Ascending aorta (tissue), 2 donors: ENCODE results near the gene KIF5A. TPM values are rescaled to one million over a fixed set of nuclear protein-coding genes. Genes with fewer than 3 reads are reported as not detected.

Experiments used
- DNase-seq, 2 donors: peaks; one replicate each; pipeline ENCODE4 v3.0.0-alpha.2; 2019; ENCODE audit warnings: low spot score in 2 of 2
- H3K27ac ChIP-seq, 2 donors: fragments of 200-600 bp; sonication (generic); one replicate each; pipeline ENCODE4 v1.5.1; 2016 to 2017; ENCODE audit warnings: mild to moderate bottlenecking in 1 of 2
- H3K27me3 ChIP-seq: fragments of 200-600 bp; sonication (generic); one replicate; pipeline ENCODE4 v1.5.1; 2017
- H3K36me3 ChIP-seq, 2 donors: fragments of 200-600 bp; sonication (generic); one replicate each; pipeline ENCODE4 v1.5.1; 2016
- H3K4me1 ChIP-seq, 2 donors: fragments of 200-600 bp; sonication (generic); one replicate each; pipeline ENCODE4 v1.5.1; 2016 to 2017; ENCODE audit warnings: mild to moderate bottlenecking in 1 of 2
- H3K4me3 ChIP-seq, 2 donors: fragments of 200-600 bp; sonication (generic); one replicate each; pipeline ENCODE4 v1.5.1; 2016 to 2017; ENCODE audit warnings: mild to moderate bottlenecking in 1 of 2
- H3K9me3 ChIP-seq, 2 donors: fragments of 200-600 bp; sonication (generic); one replicate each; pipeline ENCODE4 v1.5.1; 2016
- intact Hi-C: fragments of 100-400 bp; cut with DNase I; formaldehyde crosslinking; loops from one replicate; pipeline ENCODE4 v1.15.1; 2023
- total RNA-seq: library from RNA; depleted of rRNA; stranded (reverse); fragments of >200 nt; gene quantifications from one replicate; pipeline ENCODE4 v1.1.0, GENCODE V29; 2016
- TF ChIP-seq, protein P1 (sequence below), 3 experiments: fragments of 200-600 bp in 2 of 3; fragments of 450-650 bp in 1 of 3; sonication (generic) in 2 of 3; IDR thresholded peaks; one replicate each; pipeline ENCODE4 v1.5.1; 2016 to 2019; ENCODE audit warnings: antibody characterized with exemption in 3 of 3, mild to moderate bottlenecking in 1 of 3, moderate library complexity in 1 of 3

KIF5A gene
- total RNA-seq, 1 donor from 2014 or later: not detected

DNA sequence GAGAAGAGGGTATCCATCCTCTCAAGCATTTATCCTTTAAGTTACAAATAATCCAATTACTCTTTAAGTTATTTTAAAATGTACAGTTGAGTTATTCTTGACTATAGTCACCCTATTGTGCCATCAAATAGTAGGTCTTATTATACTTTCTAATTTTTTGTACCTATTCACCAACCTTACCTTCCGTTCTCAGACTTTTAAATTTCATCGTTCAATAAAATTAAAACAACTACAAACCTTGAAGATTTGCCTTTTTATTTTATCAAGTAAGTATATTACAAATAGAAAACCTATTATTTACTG, 1.9 kb upstream of the KIF5A start:
- DNase-seq: no peak
- TF ChIP-seq, protein P1, sequence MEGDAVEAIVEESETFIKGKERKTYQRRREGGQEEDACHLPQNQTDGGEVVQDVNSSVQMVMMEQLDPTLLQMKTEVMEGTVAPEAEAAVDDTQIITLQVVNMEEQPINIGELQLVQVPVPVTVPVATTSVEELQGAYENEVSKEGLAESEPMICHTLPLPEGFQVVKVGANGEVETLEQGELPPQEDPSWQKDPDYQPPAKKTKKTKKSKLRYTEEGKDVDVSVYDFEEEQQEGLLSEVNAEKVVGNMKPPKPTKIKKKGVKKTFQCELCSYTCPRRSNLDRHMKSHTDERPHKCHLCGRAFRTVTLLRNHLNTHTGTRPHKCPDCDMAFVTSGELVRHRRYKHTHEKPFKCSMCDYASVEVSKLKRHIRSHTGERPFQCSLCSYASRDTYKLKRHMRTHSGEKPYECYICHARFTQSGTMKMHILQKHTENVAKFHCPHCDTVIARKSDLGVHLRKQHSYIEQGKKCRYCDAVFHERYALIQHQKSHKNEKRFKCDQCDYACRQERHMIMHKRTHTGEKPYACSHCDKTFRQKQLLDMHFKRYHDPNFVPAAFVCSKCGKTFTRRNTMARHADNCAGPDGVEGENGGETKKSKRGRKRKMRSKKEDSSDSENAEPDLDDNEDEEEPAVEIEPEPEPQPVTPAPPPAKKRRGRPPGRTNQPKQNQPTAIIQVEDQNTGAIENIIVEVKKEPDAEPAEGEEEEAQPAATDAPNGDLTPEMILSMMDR (IDR thresholded peaks at IDR 0.05): no peak
- H3K27ac ChIP-seq: no peak overlapping the region
- no peaks in the 10 kb centered on the region for H3K9me3 ChIP-seq
- H3K4me3 ChIP-seq: no peak overlapping the region
- no peaks in the 10 kb centered on the region for H3K27me3 ChIP-seq
- intact Hi-C loops: no loop called here
- H3K4me1 ChIP-seq: peaks cover 3 to 17% of the 10 kb centered on the region in 2 donors
- H3K36me3 ChIP-seq: no peaks in the 10 kb centered on the region

DNA sequence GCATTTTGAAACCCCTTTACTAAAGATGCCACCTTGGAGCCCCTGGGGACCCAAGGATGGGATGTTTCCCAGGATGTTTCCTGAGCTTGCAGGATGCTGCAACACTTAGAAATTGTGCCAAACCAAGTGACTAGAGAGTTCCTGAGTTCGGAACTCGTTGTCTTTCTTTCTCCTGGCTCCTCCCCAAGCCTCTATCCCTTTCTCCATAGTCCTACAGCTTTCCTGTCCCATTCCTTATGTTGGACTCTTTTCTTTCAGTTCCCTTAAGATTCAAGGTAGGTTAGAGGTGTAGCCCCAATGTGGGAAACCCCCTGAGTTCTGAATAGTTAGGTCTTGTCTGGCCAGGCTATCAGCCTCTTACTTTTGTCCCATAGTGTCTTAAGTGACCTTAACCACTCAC, 1.4 kb upstream of the KIF5A start:
- Histone ChIP-seq H3K27me3 (no peaks in the 10 kb centered on the region), H3K9me3 (no peaks in the 10 kb centered on the region), H3K27ac (no peak overlapping the region), H3K4me3 (no peak overlapping the region), H3K36me3 (no peaks in the 10 kb centered on the region), H3K4me1 (peaks cover 3 to 17% of the 10 kb centered on the region in 2 donors)
- intact Hi-C loops: no loop called here
- TF ChIP-seq, protein P1 (IDR thresholded peaks at IDR 0.05): no peak
- DNase-seq: no peak

DNA sequence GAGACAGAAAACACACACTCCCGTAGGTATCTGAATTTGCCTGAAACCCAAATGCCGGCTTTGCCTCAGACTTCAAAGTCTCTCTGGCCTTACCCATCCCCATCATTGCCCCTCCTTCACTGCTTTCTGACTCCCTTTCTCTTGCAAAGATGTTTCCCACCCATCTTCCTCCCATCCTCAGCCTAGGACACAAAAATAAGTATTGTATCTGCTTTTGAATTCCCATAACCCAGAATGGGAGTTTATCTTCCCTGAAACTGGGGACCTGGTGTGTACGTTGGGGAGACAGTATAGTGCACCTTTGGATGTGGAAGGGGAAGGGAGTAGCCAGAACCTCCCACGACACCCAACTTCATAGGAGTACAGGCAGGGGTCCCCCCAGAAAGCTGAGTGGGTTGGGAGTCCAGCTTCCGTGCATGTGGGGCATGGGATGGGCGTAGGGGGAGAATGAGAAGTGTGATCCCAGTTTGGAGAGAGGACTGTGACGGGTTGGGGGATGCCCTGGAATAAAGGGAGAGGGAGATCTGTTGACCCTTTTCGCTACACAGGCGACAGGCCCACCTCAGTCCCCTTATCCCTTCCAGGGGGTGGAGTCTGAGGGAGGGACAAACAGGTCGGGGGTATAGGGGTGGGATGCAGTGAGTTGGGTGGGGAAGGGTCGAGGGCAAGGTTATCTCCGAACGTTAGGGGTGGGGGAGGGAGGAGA, 488 bp upstream of the KIF5A start:
- Histone ChIP-seq H3K27me3 (no peaks in the 10 kb centered on the region), H3K36me3 (no peaks in the 10 kb centered on the region), H3K27ac (peak overlapping the region in 1 of 2 donors; percentile 34), H3K4me1 (peaks cover 3 to 17% of the 10 kb centered on the region in 2 donors), H3K4me3 (peak overlapping the region; percentile 61 to 71), H3K9me3 (no peaks in the 10 kb centered on the region)
- intact Hi-C loops: no loop called here
- DNase-seq: no peak
- TF ChIP-seq, protein P1 (IDR thresholded peaks at IDR 0.05): no peak

DNA sequence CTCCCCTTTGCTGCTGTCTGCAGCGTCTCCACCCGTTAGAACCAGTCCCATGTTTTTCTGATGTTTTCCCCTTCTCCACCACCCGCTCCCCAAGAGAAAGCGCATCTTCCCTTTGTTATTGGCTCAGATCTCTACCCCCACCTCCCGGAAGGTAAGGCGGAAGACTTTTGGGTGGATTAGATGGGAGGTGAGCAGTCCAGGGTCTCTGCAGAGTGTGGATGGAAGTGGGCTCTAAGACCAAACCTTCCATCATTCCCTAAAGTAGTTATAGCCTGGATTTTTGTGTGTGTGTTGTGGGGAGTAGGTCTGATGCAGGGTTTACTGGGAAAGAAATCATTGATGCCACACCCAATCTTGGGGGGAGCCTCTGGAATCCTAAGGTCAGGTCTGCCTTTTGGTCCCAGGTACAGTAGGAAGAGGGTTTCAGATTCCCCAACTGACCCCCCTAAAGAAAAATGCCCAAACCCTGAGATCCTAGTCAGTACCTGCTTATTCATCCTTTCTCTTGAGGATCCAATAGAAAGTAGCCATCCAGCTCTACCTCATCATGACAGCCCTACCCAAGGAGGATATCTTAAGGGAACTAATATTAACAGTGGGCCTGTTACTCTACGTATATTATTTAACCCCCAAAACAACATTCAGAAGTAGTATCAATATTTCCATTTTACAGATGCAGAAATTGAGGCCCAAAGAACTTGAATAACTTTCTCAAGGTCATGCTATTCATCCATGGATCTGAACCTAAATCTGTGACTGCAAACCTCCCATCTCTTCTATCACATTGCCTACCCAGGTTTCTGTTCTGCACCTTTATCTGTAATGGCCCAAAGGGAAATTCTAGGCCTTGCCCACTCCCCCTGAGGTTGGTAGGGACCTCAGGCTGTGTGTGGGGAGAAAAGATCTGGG, 1.1 kb downstream of the KIF5A start:
- Histone ChIP-seq H3K4me3 (peak overlapping the region; percentile 61 to 71), H3K27ac (no peak overlapping the region), H3K4me1 (peaks cover 3 to 8% of the 10 kb centered on the region in 2 donors), H3K9me3 (no peaks in the 10 kb centered on the region), H3K36me3 (no peaks in the 10 kb centered on the region), H3K27me3 (no peaks in the 10 kb centered on the region)
- no peak for DNase-seq
- intact Hi-C loops: no loop called here
- TF ChIP-seq, protein P1 (IDR thresholded peaks at IDR 0.05): no peak

DNA sequence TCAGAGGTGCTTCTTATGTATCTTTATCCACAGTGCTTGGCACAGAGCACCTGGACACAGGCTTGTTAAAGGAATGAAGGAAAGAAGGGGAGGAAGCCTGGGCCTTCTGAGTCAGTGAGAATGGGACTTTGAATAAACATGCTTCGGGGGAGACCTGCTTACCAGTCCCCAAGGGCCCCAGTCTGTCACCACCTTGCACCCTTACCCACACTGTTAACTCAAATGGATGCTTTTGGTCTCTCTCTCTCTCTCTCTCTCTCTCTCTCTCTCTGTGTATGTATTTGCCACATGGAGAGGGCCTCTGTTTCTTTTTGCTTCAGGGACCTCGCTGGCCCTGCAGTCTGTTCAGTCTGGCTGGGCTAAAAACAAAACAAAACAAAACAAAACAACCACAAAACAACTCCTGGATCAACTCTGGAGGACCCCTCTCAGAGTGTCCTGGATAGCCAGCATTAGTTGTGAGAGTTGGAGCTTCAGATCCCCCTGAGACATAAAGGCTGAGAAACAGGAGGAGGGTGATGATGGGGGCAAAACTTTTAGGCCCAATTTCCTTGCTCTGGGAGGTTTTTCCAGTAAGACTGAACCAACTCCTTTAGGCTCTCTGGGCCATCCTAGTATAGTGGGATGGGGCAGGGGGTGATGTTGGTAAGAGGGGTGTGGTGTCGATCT, 1.9 kb downstream of the KIF5A start:
- TF ChIP-seq, protein P1 (IDR thresholded peaks at IDR 0.05): no peak
- H3K4me1 ChIP-seq: peaks cover 0 to 4% of the 10 kb centered on the region in 2 donors
- intact Hi-C loops: no loop called here
- H3K4me3 ChIP-seq: no peak overlapping the region
- H3K27me3 ChIP-seq: no peaks in the 10 kb centered on the region
- no peak for DNase-seq
- no peaks in the 10 kb centered on the region for H3K36me3 ChIP-seq
- no peak overlapping the region for H3K27ac ChIP-seq
- H3K9me3 ChIP-seq: no peaks in the 10 kb centered on the region
